COR-L47 (cell line): Measurements from ENCODE around the gene FLNA.
"Not testable (repeated sequence)": the region's sequence is repeated elsewhere in the genome, so short reads cannot be mapped to it uniquely, and the experiment has no call there.

ENCODE experiments used
- DNase-seq: peaks from one replicate; lab custom pipeline; 2025; lab: John Stamatoyannopoulos, UW

FLNA gene

GRCh38 chrX:154358011-154358410 is 16.4 kb downstream of the FLNA start:
- no peak for DNase-seq

GRCh38 chrX:154357205-154357604 is 17.2 kb downstream of the FLNA start:
- DNase-seq, result no peak

- no peak for DNase-seq
Observed at GRCh38 chrX:154356596-154356995, 17.8 kb downstream of the FLNA start.

- no peak for DNase-seq
Observed at GRCh38 chrX:154355776-154356140, 18.7 kb downstream of the FLNA start.

- no peak for DNase-seq
Observed at GRCh38 chrX:154355094-154355775, 19.2 kb downstream of the FLNA start.

GRCh38 chrX:154354516-154354915 is 19.9 kb downstream of the FLNA start:
- DNase-seq, result no peak

GRCh38 chrX:154354013-154354412 is 20.4 kb downstream of the FLNA start:
- DNase-seq, result no peak

GRCh38 chrX:154353172-154353843 is 21.1 kb downstream of the FLNA start:
- DNase-seq, result no peak

- DNase-seq, result no peak
Observed at GRCh38 chrX:154352466-154352865, 22.0 kb downstream of the FLNA start.

GRCh38 chrX:154352012-154352401 is 22.4 kb downstream of the FLNA start:
- no peak for DNase-seq

- DNase-seq, result no peak
Observed at GRCh38 chrX:154351183-154352011, 23.0 kb downstream of the FLNA start.

- no peak for DNase-seq
Observed at GRCh38 chrX:154350429-154351182, 23.8 kb downstream of the FLNA start.

GRCh38 chrX:154349979-154350378 is 24.5 kb downstream of the FLNA start:
- no peak for DNase-seq

GRCh38 chrX:154349359-154349935 is 25.0 kb downstream of the FLNA start:
- no peak for DNase-seq

GRCh38 chrX:154348646-154349358 is 25.6 kb downstream of the FLNA start:
- DNase-seq, result no peak

- no peak for DNase-seq
Observed at GRCh38 chrX:154348114-154348531, 26.3 kb downstream of the FLNA start.

GRCh38 chrX:154343620-154344019 is 30.8 kb downstream of the FLNA start:
- DNase-seq, result not testable (repeated sequence)

GRCh38 chrX:154343063-154343462 is 31.4 kb downstream of the FLNA start:
- not testable (repeated sequence) for DNase-seq

GRCh38 chrX:154341399-154342298 is 32.8 kb downstream of the FLNA start:
- DNase-seq, result not testable (repeated sequence)

- no peak for DNase-seq
Observed at GRCh38 chrX:154334496-154334895, 39.9 kb downstream of the FLNA start.
